ENCODE data around the gene CHRNE.
"Not testable (repeated sequence)": the region's sequence is repeated elsewhere in the genome, so short reads cannot be mapped to it uniquely, and the experiment has no call there.

Gene CHRNE

DNA sequence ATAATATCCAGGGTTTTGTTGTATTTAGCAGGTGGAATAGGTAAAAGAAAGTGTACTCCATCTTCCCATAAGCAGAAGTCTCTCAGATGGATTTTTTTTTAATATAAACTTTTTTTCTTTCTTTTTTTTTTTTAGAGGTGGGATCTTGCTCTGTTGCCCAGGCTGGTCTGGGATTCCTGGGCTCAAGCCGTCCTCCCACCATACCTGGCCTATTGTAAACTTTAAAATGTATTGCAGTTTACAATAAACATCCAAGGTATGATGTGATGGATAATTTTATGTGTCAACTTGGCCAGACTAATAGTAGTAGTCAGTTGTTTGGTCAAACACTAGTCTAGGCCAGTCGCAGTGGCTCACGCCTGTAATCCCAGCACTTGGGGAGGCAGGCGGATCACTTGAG lies 18.4 kb upstream of the CHRNE start:
- no peak for DNase-seq (ENCODE audit: low read depth, low spot score)
- Histone ChIP-seq H3K4me3 (no peak overlapping the region), H3K9me3 (ENCODE audit: low read depth, low read length) (no peaks in the 10 kb centered on the region), H3K36me3 (ENCODE audit: insufficient read depth, low read length) (no peaks in the 10 kb centered on the region), H3K9ac (ENCODE audit: insufficient read length) (no peak overlapping the region), H3K27ac (no peak overlapping the region)
- TF ChIP-seq EZH2 (IDR thresholded peaks at IDR 0.05) (no peak), POLR2AphosphoS5 (IDR thresholded peaks at IDR 0.05; ENCODE audit: borderline replicate concordance, low read depth, low read length) (no peak), FOXP2 (optimal IDR thresholded peaks at IDR 0.05; ENCODE audit: control extremely low read depth, extremely low read length, insufficient read depth) (no peak)

DNA sequence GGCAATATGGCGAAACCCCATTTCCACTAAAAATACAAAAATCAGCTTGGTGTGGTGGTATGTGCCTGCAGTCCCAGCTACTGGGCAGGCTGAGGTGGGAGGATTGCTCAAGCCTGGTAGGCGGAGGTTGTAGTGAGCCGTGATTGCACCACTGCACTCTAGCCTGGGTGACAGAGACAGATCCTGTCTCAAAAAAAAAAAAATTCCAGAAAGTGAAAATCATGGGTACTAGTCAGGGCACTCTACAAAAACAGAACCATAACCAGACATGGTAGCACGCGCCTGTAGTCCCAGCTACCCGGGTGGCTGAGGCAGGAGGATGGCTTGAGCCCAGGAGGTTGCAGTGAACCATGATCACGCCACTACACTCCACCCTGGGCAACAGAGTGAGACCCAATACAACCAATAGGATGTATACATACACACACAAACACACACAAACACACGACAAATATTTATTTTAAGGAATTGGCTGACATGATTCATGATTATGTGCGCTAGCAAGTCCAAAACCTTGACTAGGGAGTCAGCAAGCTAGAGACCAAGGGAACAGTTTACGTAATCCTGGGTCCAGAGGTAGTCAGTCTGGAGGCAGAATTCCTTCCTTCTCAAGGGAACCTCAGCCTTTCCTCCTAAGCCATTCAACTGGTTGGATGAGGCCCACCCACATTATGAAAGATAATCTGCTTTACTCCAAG lies 17.6 kb upstream of the CHRNE start:
- TF ChIP-seq EZH2 (IDR thresholded peaks at IDR 0.05) (no peak), FOXP2 (optimal IDR thresholded peaks at IDR 0.05; ENCODE audit: control extremely low read depth, extremely low read length, insufficient read depth) (no peak), POLR2AphosphoS5 (IDR thresholded peaks at IDR 0.05; ENCODE audit: borderline replicate concordance, low read depth, low read length) (no peak)
- no peak overlapping the region for H3K4me3 ChIP-seq
- H3K9ac ChIP-seq (ENCODE audit: insufficient read length) = no peak overlapping the region
- no peak overlapping the region for H3K27ac ChIP-seq
- no peaks in the 10 kb centered on the region for H3K36me3 ChIP-seq (ENCODE audit: insufficient read depth, low read length)
- no peak for DNase-seq (ENCODE audit: low read depth, low spot score)
- no peaks in the 10 kb centered on the region for H3K9me3 ChIP-seq (ENCODE audit: low read depth, low read length)

DNA sequence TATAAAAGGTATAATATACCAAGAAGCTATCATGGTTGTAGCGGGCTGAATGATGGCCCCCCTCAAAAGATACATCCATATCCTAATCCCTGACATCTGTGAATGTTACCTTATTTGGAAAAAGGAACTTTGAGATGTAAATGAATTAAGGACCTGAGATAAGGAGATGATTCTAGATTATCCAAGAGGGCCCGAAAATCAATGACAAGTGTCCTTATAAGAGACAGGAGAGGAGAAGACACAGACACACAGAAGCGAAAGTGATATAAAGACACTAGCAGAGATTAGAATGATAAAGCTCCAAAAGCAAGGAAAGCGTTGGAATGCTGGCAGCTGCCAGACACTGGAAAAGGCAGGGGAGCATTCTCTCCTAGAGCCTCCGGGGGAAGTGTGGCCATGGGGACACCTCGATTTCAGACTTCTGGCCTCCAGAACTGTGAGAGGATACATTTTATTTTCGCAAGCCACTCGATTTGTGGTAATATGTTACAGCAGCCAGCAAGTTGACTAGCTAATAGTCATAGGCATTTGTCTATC lies 16.7 kb upstream of the CHRNE start:
- no peak overlapping the region for H3K9ac ChIP-seq (ENCODE audit: insufficient read length)
- no peak overlapping the region for H3K4me3 ChIP-seq
- no peaks in the 10 kb centered on the region for H3K36me3 ChIP-seq (ENCODE audit: insufficient read depth, low read length)
- DNase-seq (ENCODE audit: low read depth, low spot score) = no peak
- H3K27ac ChIP-seq = no peak overlapping the region
- no peak for TF ChIP-seq EZH2 (IDR thresholded peaks at IDR 0.05)
- TF ChIP-seq POLR2AphosphoS5 (IDR thresholded peaks at IDR 0.05; ENCODE audit: borderline replicate concordance, low read depth, low read length) = no peak
- no peak for TF ChIP-seq FOXP2 (optimal IDR thresholded peaks at IDR 0.05; ENCODE audit: control extremely low read depth, extremely low read length, insufficient read depth)
- H3K9me3 ChIP-seq (ENCODE audit: low read depth, low read length) = no peaks in the 10 kb centered on the region

DNA sequence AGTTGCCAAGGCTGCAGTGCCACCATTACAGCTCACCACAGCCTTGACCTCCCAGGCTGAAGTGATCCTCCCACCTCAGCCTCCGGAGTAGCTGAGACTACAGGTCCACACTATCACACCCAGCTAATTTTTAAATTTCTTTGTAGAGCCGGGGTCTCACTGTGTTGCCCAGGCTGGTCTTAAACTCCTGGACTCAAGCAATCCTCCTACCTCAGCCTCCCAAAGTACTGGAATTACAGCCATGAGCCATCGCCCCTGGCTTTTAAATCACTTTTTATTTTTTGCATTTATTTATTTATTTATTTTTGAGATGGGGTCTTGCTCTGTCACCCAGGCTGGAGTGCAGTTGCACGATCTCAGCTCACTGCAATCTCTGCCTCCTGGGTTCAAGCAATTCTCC lies 11.7 kb upstream of the CHRNE start:
- H3K9me3 ChIP-seq (ENCODE audit: low read depth, low read length); DNase-seq (ENCODE audit: low read depth, low spot score); H3K9ac ChIP-seq (ENCODE audit: insufficient read length); H3K36me3 ChIP-seq (ENCODE audit: insufficient read depth, low read length); H3K4me3 ChIP-seq; H3K27ac ChIP-seq: not testable (repeated sequence)

DNA sequence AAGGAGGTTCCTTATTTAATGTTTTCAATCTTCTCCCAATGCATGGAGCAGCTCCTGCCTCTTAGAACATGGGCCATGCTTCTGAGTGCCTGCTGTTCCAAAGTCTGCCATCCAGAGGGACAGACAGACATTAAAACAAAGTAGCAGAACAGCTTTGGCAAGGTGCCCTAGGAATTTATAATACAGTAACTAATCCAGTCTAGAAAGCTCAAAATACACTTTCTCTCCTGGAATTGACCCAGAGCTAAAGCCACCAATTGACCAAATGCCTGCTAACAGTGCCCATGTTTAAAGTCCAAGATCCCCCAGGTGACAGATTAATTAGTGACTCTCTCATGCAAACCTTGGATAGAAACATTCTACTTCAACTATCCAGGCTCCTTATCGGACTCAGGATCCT lies 11.1 kb upstream of the CHRNE start:
- no peaks in the 10 kb centered on the region for H3K36me3 ChIP-seq (ENCODE audit: insufficient read depth, low read length)
- no peaks in the 10 kb centered on the region for H3K9me3 ChIP-seq (ENCODE audit: low read depth, low read length)
- no peak for DNase-seq (ENCODE audit: low read depth, low spot score)
- no peak overlapping the region for H3K4me3 ChIP-seq
- peak overlapping the region; percentile 32 for H3K9ac ChIP-seq (ENCODE audit: insufficient read length)
- TF ChIP-seq POLR2AphosphoS5 (IDR thresholded peaks at IDR 0.05; ENCODE audit: borderline replicate concordance, low read depth, low read length) (no peak), EZH2 (IDR thresholded peaks at IDR 0.05) (no peak), FOXP2 (optimal IDR thresholded peaks at IDR 0.05; ENCODE audit: control extremely low read depth, extremely low read length, insufficient read depth) (no peak)
- no peak overlapping the region for H3K27ac ChIP-seq

DNA sequence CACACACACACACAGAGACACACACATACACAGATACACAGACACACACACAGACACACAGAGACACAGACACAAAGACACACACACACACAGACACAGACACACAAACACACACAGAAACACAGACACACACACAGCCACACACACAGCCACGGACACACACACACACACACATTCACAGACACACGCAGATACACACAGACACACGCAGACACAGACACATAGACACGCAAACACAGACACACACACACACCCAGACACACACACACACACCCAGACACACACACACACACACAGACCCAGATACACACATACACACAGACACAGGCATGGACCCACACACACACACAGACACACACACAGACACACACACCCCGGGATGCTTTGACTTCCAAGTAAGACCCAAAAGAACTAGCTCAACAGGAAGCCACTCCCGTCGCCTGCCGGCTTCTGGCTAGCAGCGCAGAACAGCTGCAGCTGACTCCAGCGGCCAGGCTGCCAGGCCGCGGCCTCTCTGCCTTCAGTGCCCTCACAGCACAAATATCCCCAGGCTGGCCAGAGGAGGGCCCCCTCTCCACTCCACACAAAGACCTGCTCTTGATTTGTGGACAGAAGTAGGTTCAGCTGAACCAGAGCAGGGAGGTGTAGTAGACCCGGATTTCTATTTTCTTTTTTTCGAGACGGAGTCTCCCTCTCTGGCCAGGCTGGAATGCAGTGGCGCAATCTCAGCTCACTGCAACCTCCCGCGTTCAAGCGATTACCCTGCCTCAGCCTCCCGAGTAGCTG lies 6.0 kb upstream of the CHRNE start:
- TF ChIP-seq POLR2AphosphoS5 (IDR thresholded peaks at IDR 0.05; ENCODE audit: borderline replicate concordance, low read depth, low read length) (no peak), FOXP2 (optimal IDR thresholded peaks at IDR 0.05; ENCODE audit: control extremely low read depth, extremely low read length, insufficient read depth) (no peak), EZH2 (IDR thresholded peaks at IDR 0.05) (no peak)
- Histone ChIP-seq H3K36me3 (ENCODE audit: insufficient read depth, low read length) (no peaks in the 10 kb centered on the region), H3K9me3 (ENCODE audit: low read depth, low read length) (no peaks in the 10 kb centered on the region), H3K9ac (ENCODE audit: insufficient read length) (peak overlapping the region; percentile 37), H3K27ac (peak overlapping the region; percentile 84), H3K4me3 (peak overlapping the region; percentile 60)
- no peak for DNase-seq (ENCODE audit: low read depth, low spot score)

DNA sequence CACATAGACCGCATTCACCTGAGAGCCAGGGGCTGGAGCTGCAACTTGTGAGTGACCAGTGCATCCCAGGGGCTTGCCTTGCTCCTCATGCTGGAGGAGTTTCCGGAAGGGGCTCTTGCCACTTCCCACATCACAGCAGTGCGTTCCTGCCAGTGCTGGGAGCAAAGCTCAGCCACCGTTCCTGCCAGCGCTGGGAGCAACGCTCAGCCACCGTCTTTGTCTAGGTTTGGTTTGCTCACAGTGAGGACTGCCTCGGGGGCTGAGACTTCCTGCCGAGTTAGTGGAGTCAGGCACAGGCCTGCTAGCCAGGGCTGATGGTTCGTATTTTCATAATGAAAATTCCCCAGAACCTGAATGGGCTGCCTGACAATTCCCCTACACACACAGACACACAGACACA lies 5.4 kb upstream of the CHRNE start:
- H3K9ac ChIP-seq (ENCODE audit: insufficient read length) = peak overlapping the region; percentile 37
- peak overlapping the region; percentile 84 for H3K27ac ChIP-seq
- DNase-seq (ENCODE audit: low read depth, low spot score) = peak; percentile 28
- no peaks in the 10 kb centered on the region for H3K36me3 ChIP-seq (ENCODE audit: insufficient read depth, low read length)
- H3K9me3 ChIP-seq (ENCODE audit: low read depth, low read length) = no peaks in the 10 kb centered on the region
- H3K4me3 ChIP-seq = peak overlapping the region; percentile 60
- TF ChIP-seq FOXP2 (optimal IDR thresholded peaks at IDR 0.05; ENCODE audit: control extremely low read depth, extremely low read length, insufficient read depth) (no peak), POLR2AphosphoS5 (IDR thresholded peaks at IDR 0.05; ENCODE audit: borderline replicate concordance, low read depth, low read length) (no peak), EZH2 (IDR thresholded peaks at IDR 0.05) (no peak)

DNA sequence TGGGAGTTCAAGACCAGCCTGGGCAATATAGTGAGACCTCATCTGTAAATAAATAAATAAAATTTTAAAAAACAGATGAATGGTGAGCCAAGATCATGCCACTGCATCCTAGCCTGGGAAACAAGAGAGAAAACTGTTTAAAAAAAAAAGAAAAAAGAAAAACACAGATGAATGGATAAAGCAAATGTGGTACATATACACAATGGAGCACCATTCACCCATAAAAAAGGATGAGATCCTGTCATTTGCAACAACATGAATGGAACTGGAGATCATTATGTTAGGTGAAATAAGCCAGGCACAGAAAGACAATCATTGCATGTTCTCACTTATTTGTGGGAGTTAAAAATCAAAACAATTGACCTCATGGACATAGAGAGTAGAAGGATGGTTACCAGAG lies 3.7 kb upstream of the CHRNE start:
- H3K4me3 ChIP-seq; H3K9me3 ChIP-seq (ENCODE audit: low read depth, low read length); DNase-seq (ENCODE audit: low read depth, low spot score); H3K27ac ChIP-seq; H3K36me3 ChIP-seq (ENCODE audit: insufficient read depth, low read length); H3K9ac ChIP-seq (ENCODE audit: insufficient read length): not testable (repeated sequence)
